IMR-90 (cell line): Measurements from ENCODE around the gene SPTB.

Experiments
- POLR2A ChIP-seq: IDR thresholded peaks from 2 replicates; pipeline ENCODE4 v1.6.1; 2012; ENCODE audit warnings: mild to moderate bottlenecking, low read depth, low read length
- SMC3 ChIP-seq: fragments of 150-350 bp; IDR thresholded peaks from 2 replicates; pipeline ENCODE4 v1.6.1; 2016; ENCODE audit warnings: low read depth, mild to moderate bottlenecking, antibody characterized with exemption, low read length, moderate library complexity
- TF ChIP-seq, protein P1 (sequence below): conservative IDR thresholded peaks from 2 replicates; pipeline ENCODE4 v1.5.1; 2012; ENCODE audit warnings: mild to moderate bottlenecking, low read depth, low read length, improper control_type of control experiment

DNA sequence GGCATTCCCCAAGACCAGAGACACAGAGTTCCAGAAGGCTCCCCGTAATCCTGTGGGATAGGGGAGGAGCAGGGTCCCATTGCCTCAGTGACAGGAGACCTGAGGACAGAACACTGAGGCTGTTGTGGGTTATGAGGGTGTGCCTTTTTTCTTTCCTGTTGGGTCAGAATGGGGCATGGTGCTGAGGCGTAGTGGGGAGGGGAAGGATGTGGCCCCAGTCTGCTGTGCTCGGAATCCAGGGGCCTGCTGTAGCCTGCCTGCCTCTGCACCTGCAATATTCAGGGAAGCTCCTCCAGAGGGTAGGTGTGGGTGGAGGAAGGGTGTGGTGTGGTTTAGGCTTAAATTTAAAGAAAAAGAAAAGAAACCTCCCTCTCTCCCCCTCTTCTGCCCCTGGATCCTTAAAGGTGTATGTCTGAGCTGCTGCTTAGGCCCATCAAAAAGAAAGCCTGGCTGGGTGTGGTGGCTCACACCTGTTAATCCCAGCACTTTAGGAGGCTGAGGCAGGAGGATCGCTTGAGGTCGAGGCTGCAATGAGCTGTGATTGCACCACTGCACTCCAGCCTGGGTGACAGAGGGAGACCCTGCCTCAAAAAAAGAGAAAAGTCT lies 156.8 kb downstream of the SPTB start:
- TF ChIP-seq SMC3 (no peak), POLR2A (no peak)
- TF ChIP-seq, protein P1, sequence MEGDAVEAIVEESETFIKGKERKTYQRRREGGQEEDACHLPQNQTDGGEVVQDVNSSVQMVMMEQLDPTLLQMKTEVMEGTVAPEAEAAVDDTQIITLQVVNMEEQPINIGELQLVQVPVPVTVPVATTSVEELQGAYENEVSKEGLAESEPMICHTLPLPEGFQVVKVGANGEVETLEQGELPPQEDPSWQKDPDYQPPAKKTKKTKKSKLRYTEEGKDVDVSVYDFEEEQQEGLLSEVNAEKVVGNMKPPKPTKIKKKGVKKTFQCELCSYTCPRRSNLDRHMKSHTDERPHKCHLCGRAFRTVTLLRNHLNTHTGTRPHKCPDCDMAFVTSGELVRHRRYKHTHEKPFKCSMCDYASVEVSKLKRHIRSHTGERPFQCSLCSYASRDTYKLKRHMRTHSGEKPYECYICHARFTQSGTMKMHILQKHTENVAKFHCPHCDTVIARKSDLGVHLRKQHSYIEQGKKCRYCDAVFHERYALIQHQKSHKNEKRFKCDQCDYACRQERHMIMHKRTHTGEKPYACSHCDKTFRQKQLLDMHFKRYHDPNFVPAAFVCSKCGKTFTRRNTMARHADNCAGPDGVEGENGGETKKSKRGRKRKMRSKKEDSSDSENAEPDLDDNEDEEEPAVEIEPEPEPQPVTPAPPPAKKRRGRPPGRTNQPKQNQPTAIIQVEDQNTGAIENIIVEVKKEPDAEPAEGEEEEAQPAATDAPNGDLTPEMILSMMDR: no peak
